Nephron progenitor cell (in vitro differentiated cells): ENCODE data around the gene RAB40C.
A peak's percentile ranks its signal among the peaks of the same experiment; 100 is the strongest.

Experiments
- DNase-seq: peaks from one replicate; pipeline ENCODE4 v3.0.0; 2021
- H3K27ac Mint-ChIP-seq: 2 replicates; pipeline ENCODE4 v1.8.0; 2021; ENCODE audit warnings: mild to moderate bottlenecking, moderate library complexity, mixed read lengths
- H3K27me3 Mint-ChIP-seq: 2 replicates; pipeline ENCODE4 v1.8.0; 2021; ENCODE audit warnings: mild to moderate bottlenecking, low read depth, mixed read lengths; ENCODE audit not compliant: poor library complexity
- H3K36me3 Mint-ChIP-seq: 2 replicates; pipeline ENCODE4 v1.8.0; 2021; ENCODE audit warnings: low read depth, mixed read lengths
- H3K4me1 Mint-ChIP-seq: 2 replicates; pipeline ENCODE4 v1.8.0; 2021; ENCODE audit warnings: mixed read lengths
- H3K4me3 Mint-ChIP-seq: 2 replicates; pipeline ENCODE4 v1.8.0; 2021; ENCODE audit warnings: mild to moderate bottlenecking, moderate library complexity, mixed read lengths
- H3K9me3 Mint-ChIP-seq: 2 replicates; pipeline ENCODE4 v1.8.0; 2021; ENCODE audit warnings: mild to moderate bottlenecking, moderate library complexity, mixed read lengths
- TF ChIP-seq, protein P1 (sequence below): fragments of 200-600 bp; sonication (generic); IDR thresholded peaks from 2 replicates; pipeline ENCODE4 v1.5.0; 2021; ENCODE audit warnings: antibody characterized with exemption

RAB40C gene

GRCh38 chr16:548586-548985 lies 41.3 kb upstream of the RAB40C start:
- peaks cover 9% of the 10 kb centered on the region for H3K4me1 Mint-ChIP-seq
- no peak for DNase-seq
- H3K27me3 Mint-ChIP-seq = no peaks in the 10 kb centered on the region
- no peaks in the 10 kb centered on the region for H3K36me3 Mint-ChIP-seq
- no peaks in the 10 kb centered on the region for H3K9me3 Mint-ChIP-seq
- H3K4me3 Mint-ChIP-seq = no peak overlapping the region
- TF ChIP-seq, protein P1, sequence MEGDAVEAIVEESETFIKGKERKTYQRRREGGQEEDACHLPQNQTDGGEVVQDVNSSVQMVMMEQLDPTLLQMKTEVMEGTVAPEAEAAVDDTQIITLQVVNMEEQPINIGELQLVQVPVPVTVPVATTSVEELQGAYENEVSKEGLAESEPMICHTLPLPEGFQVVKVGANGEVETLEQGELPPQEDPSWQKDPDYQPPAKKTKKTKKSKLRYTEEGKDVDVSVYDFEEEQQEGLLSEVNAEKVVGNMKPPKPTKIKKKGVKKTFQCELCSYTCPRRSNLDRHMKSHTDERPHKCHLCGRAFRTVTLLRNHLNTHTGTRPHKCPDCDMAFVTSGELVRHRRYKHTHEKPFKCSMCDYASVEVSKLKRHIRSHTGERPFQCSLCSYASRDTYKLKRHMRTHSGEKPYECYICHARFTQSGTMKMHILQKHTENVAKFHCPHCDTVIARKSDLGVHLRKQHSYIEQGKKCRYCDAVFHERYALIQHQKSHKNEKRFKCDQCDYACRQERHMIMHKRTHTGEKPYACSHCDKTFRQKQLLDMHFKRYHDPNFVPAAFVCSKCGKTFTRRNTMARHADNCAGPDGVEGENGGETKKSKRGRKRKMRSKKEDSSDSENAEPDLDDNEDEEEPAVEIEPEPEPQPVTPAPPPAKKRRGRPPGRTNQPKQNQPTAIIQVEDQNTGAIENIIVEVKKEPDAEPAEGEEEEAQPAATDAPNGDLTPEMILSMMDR = no peak
- H3K27ac Mint-ChIP-seq = no peak overlapping the region

DNA sequence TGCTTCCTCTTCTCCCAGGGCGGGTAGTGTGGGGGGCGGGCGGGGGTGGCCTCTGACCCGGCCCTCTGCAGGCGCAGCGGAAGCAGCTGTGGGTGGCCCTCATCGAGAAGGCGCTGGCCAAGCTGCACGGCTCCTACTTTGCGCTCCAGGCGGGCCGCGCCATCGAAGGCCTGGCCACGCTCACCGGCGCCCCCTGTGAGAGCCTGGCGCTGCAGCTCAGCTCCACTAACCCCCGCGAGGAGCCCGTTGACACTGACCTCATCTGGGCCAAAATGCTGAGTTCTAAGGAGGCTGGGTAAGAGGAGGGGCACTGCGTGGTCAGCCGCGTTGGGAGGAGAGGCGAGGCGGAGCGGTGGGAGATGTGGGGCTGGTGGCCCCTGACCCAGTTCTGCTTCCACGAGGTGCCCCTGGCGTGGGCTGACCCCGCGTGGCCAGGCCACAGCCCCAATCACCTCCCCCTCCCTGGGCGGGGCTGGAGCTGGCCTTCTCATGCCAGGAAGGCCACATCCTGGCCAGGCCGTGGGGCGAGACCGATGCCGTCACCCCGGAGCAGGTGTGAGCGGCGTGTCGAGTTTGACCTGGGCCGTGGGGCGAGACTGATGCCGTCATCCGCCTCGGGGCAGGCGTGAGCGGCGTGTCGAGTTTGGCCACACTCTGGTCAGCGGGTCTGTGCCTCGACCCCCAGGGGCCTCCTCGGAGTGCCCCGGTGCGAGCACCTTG lies 40.2 kb upstream of the RAB40C start:
- Mint-ChIP-seq H3K9me3 (no peaks in the 10 kb centered on the region), H3K4me1 (peaks cover 15% of the 10 kb centered on the region), H3K27me3 (no peaks in the 10 kb centered on the region), H3K27ac (no peak overlapping the region), H3K4me3 (no peak overlapping the region), H3K36me3 (peaks cover 4% of the 10 kb centered on the region)
- TF ChIP-seq, protein P1 = no peak
- DNase-seq = no peak

DNA sequence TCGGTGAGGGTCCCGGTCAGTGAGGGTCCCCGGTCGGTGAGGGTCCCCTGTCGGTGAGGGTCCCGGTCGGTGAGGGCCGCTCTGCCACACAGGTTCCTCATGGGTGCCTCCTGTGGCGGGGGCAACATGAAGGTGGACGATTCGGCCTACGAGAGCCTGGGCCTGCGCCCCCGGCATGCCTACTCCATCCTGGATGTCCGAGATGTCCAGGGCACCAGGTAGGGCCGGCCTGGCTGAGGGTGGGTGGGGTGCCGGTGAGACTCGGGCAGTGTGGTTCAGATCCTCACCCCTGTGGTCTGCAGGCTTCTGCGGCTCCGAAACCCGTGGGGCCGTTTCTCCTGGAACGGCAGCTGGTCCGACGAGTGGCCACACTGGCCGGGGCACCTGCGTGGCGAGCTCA lies 38.7 kb upstream of the RAB40C start:
- Mint-ChIP-seq H3K9me3 (no peaks in the 10 kb centered on the region), H3K4me1 (peaks cover 10% of the 10 kb centered on the region), H3K27ac (no peak overlapping the region), H3K27me3 (no peaks in the 10 kb centered on the region), H3K4me3 (no peak overlapping the region), H3K36me3 (peaks cover 4% of the 10 kb centered on the region)
- TF ChIP-seq, protein P1 = no peak
- no peak for DNase-seq

DNA sequence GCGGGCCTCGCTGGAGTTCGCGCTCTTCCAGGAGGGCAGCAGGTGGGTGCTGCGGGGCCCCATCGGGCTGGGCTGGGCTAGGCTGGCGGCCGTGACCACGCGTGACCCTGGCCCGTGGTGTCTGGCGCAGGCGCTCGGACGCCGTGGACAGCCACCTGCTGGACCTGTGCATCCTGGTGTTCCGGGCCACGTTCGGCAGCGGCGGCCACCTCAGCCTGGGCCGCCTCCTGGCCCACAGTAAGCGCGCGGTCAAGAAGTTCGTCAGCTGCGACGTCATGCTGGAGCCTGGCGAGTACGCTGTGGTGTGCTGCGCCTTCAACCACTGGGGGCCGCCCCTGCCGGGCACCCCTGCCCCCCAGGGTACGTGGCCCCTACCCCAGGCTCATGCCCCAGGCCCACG lies 37.7 kb upstream of the RAB40C start:
- H3K36me3 Mint-ChIP-seq = peaks cover 4% of the 10 kb centered on the region
- peaks cover 2% of the 10 kb centered on the region for H3K27me3 Mint-ChIP-seq
- no peaks in the 10 kb centered on the region for H3K9me3 Mint-ChIP-seq
- no peak overlapping the region for H3K27ac Mint-ChIP-seq
- no peak for DNase-seq
- no peak overlapping the region for H3K4me3 Mint-ChIP-seq
- peaks cover 10% of the 10 kb centered on the region for H3K4me1 Mint-ChIP-seq
- TF ChIP-seq, protein P1 = no peak

- Mint-ChIP-seq H3K4me3 (no peak overlapping the region), H3K27ac (no peak overlapping the region), H3K9me3 (no peaks in the 10 kb centered on the region), H3K4me1 (peaks cover 15% of the 10 kb centered on the region), H3K27me3 (peaks cover 16% of the 10 kb centered on the region), H3K36me3 (peaks cover 4% of the 10 kb centered on the region)
- DNase-seq = no peak
- TF ChIP-seq, protein P1 = no peak
Observed at GRCh38 chr16:553601-554296, 36.1 kb upstream of the RAB40C start.

- no peak overlapping the region for H3K27ac Mint-ChIP-seq
- H3K9me3 Mint-ChIP-seq = no peaks in the 10 kb centered on the region
- H3K4me1 Mint-ChIP-seq = peaks cover 15% of the 10 kb centered on the region
- H3K36me3 Mint-ChIP-seq = peaks cover 4% of the 10 kb centered on the region
- H3K4me3 Mint-ChIP-seq = peak overlapping the region; percentile 63
- H3K27me3 Mint-ChIP-seq = peaks cover 22% of the 10 kb centered on the region
- DNase-seq = no peak
- TF ChIP-seq, protein P1 = no peak
Observed at GRCh38 chr16:554297-554621, 35.6 kb upstream of the RAB40C start.
